Endothelial cell of umbilical vein (primary cell): ENCODE measurements around the gene MANEAL. TPM values are rescaled to one million over a fixed set of nuclear protein-coding genes. Genes with fewer than 3 reads are reported as not detected.

ENCODE experiments used
- BruUV-seq: library from RNA; stranded (reverse); fragments of 400-500 nt; replicated peaks from 2 replicates; lab custom pipeline; 2021; lab: Mats Ljungman, UMichigan
- CTCF ChIA-PET: fragments of 300-600, 350-600 bp; sonication (Branson Sonifier 250); formaldehyde crosslinking; loops from one replicate; lab custom pipeline; 2021; ENCODE audit warnings: antibody characterized with exemption, inconsistent platforms; lab: Charles Lee
- POLR2A ChIA-PET: fragments of 300-600, 350-600 bp; sonication (Branson Sonifier 250); formaldehyde crosslinking; loops from one replicate; lab custom pipeline; 2021; ENCODE audit warnings: antibody characterized with exemption, inconsistent platforms; lab: Charles Lee
- DNase-seq: peaks from one replicate; pipeline ENCODE4 v3.0.0-alpha.2; 2011; ENCODE audit warnings: low read depth, low spot score
- FAIRE-seq: peaks from 2 replicates; lab custom pipeline; 2011; peaks lifted over from hg19 to GRCh38; lab: Jason Lieb, UNC
- H2AFZ ChIP-seq: 2 replicates; pipeline ENCODE4 v1.6.0; 2012; ENCODE audit warnings: low read depth, low read length, control low read depth, inconsistent platforms
- H3K27ac ChIP-seq: 2 replicates; pipeline ENCODE4 v1.5.1; 2011; ENCODE audit warnings: low read depth, mild to moderate bottlenecking, control low read depth, low read length, moderate library complexity; ENCODE audit not compliant: insufficient read depth
- H3K27me3 ChIP-seq, 2 experiments: 2 replicates each; pipeline versions ENCODE4 v1.6.0 to v1.6.1; 2011; ENCODE audit warnings: low read length in 2 of 2, mixed read lengths in 1 of 2; ENCODE audit not compliant: control insufficient read depth in 2 of 2, insufficient read depth in 2 of 2
- H3K36me3 ChIP-seq, 2 experiments: 2 replicates in 1 of 2; 3 replicates in 1 of 2; pipeline ENCODE4 v1.5.1; 2011; ENCODE audit warnings: low read length in 2 of 2, mild to moderate bottlenecking in 1 of 2, moderate library complexity in 1 of 2; ENCODE audit not compliant: control insufficient read depth in 2 of 2, insufficient read depth in 2 of 2; ENCODE audit errors: extremely low read depth in 1 of 2
- H3K4me1 ChIP-seq: 3 replicates; pipeline ENCODE4 v1.5.1; 2011; ENCODE audit warnings: mild to moderate bottlenecking, low read length; ENCODE audit not compliant: control insufficient read depth, insufficient read depth; ENCODE audit errors: extremely low read depth
- H3K4me2 ChIP-seq: 2 replicates; pipeline ENCODE4 v1.6.1; 2011; ENCODE audit warnings: low read length, control low read depth, mixed read lengths; ENCODE audit not compliant: insufficient read depth
- H3K4me3 ChIP-seq, 3 experiments: fragments of 200-600 bp in 1 of 3; sonication (generic), shearing (Covaris generic) in 1 of 3; replicated peaks in 1 of 3; 2 replicates each; pipeline ENCODE4 v1.5.1; 2011 to 2016; ENCODE audit warnings: control low read depth in 3 of 3, low read length in 3 of 3, mild to moderate bottlenecking in 2 of 3, inconsistent platforms in 1 of 3, low read depth in 1 of 3, moderate library complexity in 1 of 3; ENCODE audit not compliant: insufficient read depth in 1 of 3
- H3K79me2 ChIP-seq: 2 replicates; pipeline ENCODE4 v1.6.0; 2012; ENCODE audit warnings: low read length, inconsistent platforms; ENCODE audit not compliant: control insufficient read depth, insufficient read depth
- H3K9ac ChIP-seq: replicated peaks from 2 replicates; pipeline ENCODE3; 2011; ENCODE audit warnings: low read length, control low read depth; ENCODE audit not compliant: insufficient read depth; ENCODE audit errors: extremely low read depth
- H3K9me1 ChIP-seq: replicated peaks from 3 replicates; pipeline ENCODE4 v1.6.0; 2011; ENCODE audit warnings: mild to moderate bottlenecking, low read length; ENCODE audit not compliant: control insufficient read depth, insufficient read depth; ENCODE audit errors: extremely low read depth
- H3K9me3 ChIP-seq: replicated peaks from 2 replicates; pipeline ENCODE4 v1.5.1; 2012; ENCODE audit warnings: low read length, inconsistent platforms; ENCODE audit not compliant: control insufficient read depth, insufficient read depth
- H4K20me1 ChIP-seq: replicated peaks from 2 replicates; pipeline ENCODE3; 2011; ENCODE audit warnings: mild to moderate bottlenecking, low read length; ENCODE audit not compliant: control insufficient read depth, insufficient read depth; ENCODE audit errors: extremely low read depth
- CTCF ChIP-seq, 2 donors: IDR thresholded peaks; 1 replicate in 1 of 2; 2 replicates in 1 of 2; pipeline ENCODE4 v1.5.1; 2011; ENCODE audit warnings: low read length in 2 of 2, mild to moderate bottlenecking in 2 of 2, moderate library complexity in 2 of 2, control low read depth in 1 of 2, inconsistent platforms in 1 of 2, low read depth in 1 of 2; ENCODE audit not compliant: insufficient read depth in 1 of 2; ENCODE audit errors: extremely low read depth in 1 of 2
- EZH2 ChIP-seq: IDR thresholded peaks from 2 replicates; pipeline ENCODE4 v1.6.1; 2012; ENCODE audit warnings: borderline replicate concordance, low read depth, mild to moderate bottlenecking, moderate library complexity, low read length, inconsistent platforms; ENCODE audit not compliant: severe bottlenecking
- FOS ChIP-seq: IDR thresholded peaks from 2 replicates; pipeline ENCODE4 v1.6.1; 2011; ENCODE audit warnings: mild to moderate bottlenecking, low read length, moderate library complexity, borderline replicate concordance; ENCODE audit not compliant: insufficient read depth
- GATA2 ChIP-seq: IDR thresholded peaks from 2 replicates; pipeline ENCODE4 v1.7.0; 2011; ENCODE audit warnings: low read depth, mild to moderate bottlenecking, moderate library complexity, mixed read lengths, low read length; ENCODE audit not compliant: insufficient read length, insufficient read depth
- JUN ChIP-seq: IDR thresholded peaks from 2 replicates; pipeline ENCODE4 v1.6.1; 2011; ENCODE audit warnings: borderline replicate concordance, low read depth; ENCODE audit not compliant: insufficient read length, insufficient read depth
- MAX ChIP-seq: IDR thresholded peaks from 2 replicates; pipeline ENCODE4 v1.6.1; 2011; ENCODE audit not compliant: insufficient read depth, insufficient read length
- MYC ChIP-seq: IDR thresholded peaks from one replicate; pipeline ENCODE4 v1.6.1; 2011; ENCODE audit warnings: mild to moderate bottlenecking, low read depth, low read length
- POLR2A ChIP-seq: IDR thresholded peaks from 2 replicates; pipeline ENCODE4 v1.6.1; 2012; ENCODE audit warnings: low read depth, mild to moderate bottlenecking, control low read depth, low read length
- POLR2AphosphoS5 ChIP-seq: IDR thresholded peaks from 2 replicates; pipeline ENCODE4 v1.6.1; 2012; ENCODE audit warnings: low read depth, mild to moderate bottlenecking, control low read depth, low read length, moderate library complexity; ENCODE audit not compliant: insufficient read depth
- dilution Hi-C: fragments of 300-500 bp; cut with MboI; formaldehyde crosslinking; loops from one replicate; pipeline ENCODE4 v1.15.0; 2019; ENCODE audit warnings: low sequenced_read_pairs; ENCODE audit not compliant: extremely low pct_ligation_motif_present
- intact Hi-C: fragments of 100-400 bp; cut with micrococcal nuclease; formaldehyde crosslinking; loops from one replicate; pipeline ENCODE4 v1.10.0; 2022
- polyA plus RNA-seq, 4 experiments: library from polyadenylated mRNA; depleted of rRNA in 3 of 4; stranded (reverse) in 3 of 4; unstranded in 1 of 4; fragments of >200 nt; gene quantifications; 2 replicates each; pipeline versions ENCODE4 v1.2.1 to v1.2.3, GENCODE V29; 2011 to 2012; ENCODE audit warnings: missing spikeins in 1 of 4
- total RNA-seq: library from RNA; stranded (reverse); gene quantifications from 2 replicates; pipeline ENCODE4 v1.2.3, GENCODE V29; 2021

MANEAL gene
- total and polyA plus RNA-seq, 2 donors (not counting 3 experiments of a cell fraction or from before 2014, with no cell fraction given), result 0.66 to 1.3 TPM

- Histone ChIP-seq H3K36me3 (peaks cover 0 to 1% of the 10 kb centered on the region in 2 experiments), H3K4me3 (no peak overlapping the region), H3K27me3 (no peaks in the 10 kb centered on the region), H3K4me2 (no peak overlapping the region), H4K20me1 (peaks cover 2% of the 10 kb centered on the region), H3K9me3 (no peaks in the 10 kb centered on the region), H3K27ac (no peak overlapping the region), H3K9me1 (no peaks in the 10 kb centered on the region), H3K9ac (no peak overlapping the region), H3K4me1 (peaks cover 10% of the 10 kb centered on the region), H3K79me2 (peaks cover 53% of the 10 kb centered on the region), H2AFZ (no peak overlapping the region)
- ChIA-PET POLR2A (no interaction called here), CTCF (interaction anchor here (1.9 kb wide), 1 partner anchor 13 kb away, joined by 10 read pairs; the partner anchor contains the start of gene MTF1)
- FAIRE-seq (no peak), DNase-seq (no peak)
- no TSS peak for BruUV-seq
- dilution Hi-C loops (no loop called here), intact Hi-C loops (no loop called here)
- TF ChIP-seq EZH2 (no peak), GATA2 (no peak), JUN (no peak), MYC (no peak), FOS (no peak), POLR2AphosphoS5 (no peak), POLR2A (no peak), CTCF (IDR thresholded peaks at IDR 0.05; ENCODE audit: extremely low read depth in 1 of 2, insufficient read depth in 1 of 2, low read depth in 1 of 2, low read length in 2 of 2) (no peak), MAX (no peak)
Observed at GRCh38 chr1:37846647-37847339, 53.1 kb downstream of the MANEAL start.
